GM19035 (cell line): ENCODE measurements around the gene RBM23.
"Not testable (repeated sequence)": the region's sequence is repeated elsewhere in the genome, so short reads cannot be mapped to it uniquely, and the experiment has no call there.

Experiments used
- ATAC-seq: cut with Tn5 transposase; IDR thresholded peaks from one replicate; pipeline ENCODE4 v1.9.1; 2021; ENCODE audit not compliant: unreplicated experiment

RBM23 gene

GRCh38 chr14:22870811-22871223, 48.1 kb downstream of the RBM23 start:
- ATAC-seq = peak; percentile 31

GRCh38 chr14:22866874-22867273, 52.1 kb downstream of the RBM23 start:
- no peak for ATAC-seq

GRCh38 chr14:22865424-22866405, 53.2 kb downstream of the RBM23 start:
- no peak for ATAC-seq

GRCh38 chr14:22864979-22865378, 54.0 kb downstream of the RBM23 start:
- no peak for ATAC-seq

- ATAC-seq = no peak
These were observed 57.3 kb downstream of the RBM23 start for GRCh38 chr14:22861651-22862050.

GRCh38 chr14:22860377-22860776, 58.6 kb downstream of the RBM23 start:
- ATAC-seq = not testable (repeated sequence)

DNA sequence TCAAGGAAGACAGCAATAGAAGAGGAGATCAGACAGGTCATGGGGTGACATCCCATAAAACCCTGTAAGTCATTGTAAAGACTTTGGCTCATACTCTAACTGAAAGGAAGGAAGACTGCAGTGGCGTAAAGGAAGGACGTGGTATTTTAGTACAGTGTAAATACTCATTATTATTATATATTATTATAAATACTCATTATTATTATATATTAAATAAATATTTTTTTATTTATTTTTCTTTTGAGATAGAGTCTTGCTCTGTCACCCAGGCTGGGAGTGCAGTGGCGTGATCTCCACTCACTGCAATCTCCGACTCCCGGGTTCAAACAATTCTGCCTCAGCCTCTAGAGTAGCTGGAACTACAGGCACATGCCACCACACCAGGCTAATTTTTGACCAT, 62.5 kb downstream of the RBM23 start:
- ATAC-seq = no peak

DNA sequence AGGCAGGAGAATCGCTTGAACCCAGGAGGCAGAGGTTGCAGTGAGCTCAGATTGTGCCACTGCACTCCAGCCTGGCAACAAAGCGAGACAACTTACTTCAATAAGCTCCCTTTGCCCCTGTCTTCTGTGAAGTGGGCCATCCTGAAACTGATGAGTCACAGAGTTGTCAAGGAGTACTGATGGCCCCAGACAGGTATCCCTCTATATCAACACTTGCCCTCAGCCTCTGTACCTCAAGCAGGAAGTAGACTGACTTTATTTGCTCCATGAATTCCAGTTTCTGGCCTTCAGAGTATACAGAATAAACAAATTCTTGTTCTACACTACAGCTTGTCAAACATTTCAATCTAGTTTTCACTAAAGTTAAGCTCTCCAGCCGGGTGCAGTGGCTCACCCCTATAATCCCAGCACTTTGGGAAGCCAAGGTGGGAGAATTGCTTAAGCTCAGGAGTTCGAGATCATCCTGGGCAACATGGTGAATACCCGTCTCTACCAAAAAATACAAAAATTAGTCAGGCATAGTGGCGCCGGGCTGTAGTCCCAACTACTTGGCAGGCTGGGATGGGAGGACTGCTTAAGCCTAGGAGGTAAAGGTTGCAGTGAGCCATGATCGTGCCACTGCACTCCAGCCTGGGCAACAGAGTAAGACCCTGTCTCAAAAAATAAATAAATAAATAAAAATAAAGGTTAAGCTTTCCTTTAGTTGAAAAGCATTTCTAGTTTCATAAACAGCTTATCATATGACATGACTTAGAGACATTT, 63.8 kb downstream of the RBM23 start:
- no peak for ATAC-seq

DNA sequence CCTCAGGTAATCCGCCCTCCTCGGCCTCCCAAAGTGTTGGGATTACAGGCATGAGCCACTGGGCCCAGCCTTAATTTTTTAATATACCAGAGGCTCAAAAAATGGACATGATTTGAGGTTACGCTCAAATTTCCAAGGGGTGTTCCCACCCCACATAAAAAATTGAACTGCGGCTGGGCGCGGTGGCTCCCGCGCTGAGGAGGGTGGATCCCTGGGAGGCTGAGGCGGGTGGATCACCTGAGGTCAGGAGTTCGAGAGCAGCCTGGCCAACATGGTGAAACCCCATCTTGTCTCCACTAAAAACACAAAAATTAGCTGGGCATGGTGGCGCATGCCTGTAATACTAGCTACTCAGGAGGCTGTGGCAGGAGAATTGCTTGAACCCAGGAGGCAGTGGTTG, 64.7 kb downstream of the RBM23 start:
- not testable (repeated sequence) for ATAC-seq

- ATAC-seq = peak; percentile 80
These were observed 65.8 kb downstream of the RBM23 start for GRCh38 chr14:22852940-22853767.

- ATAC-seq = no peak
These were observed 66.4 kb downstream of the RBM23 start for GRCh38 chr14:22852599-22852939.

- not testable (repeated sequence) for ATAC-seq
These were observed 66.8 kb downstream of the RBM23 start for GRCh38 chr14:22852178-22852577.

GRCh38 chr14:22850944-22851764, 67.8 kb downstream of the RBM23 start:
- no peak for ATAC-seq

- no peak for ATAC-seq
These were observed 69.6 kb downstream of the RBM23 start for GRCh38 chr14:22849212-22849819.

- no peak for ATAC-seq
These were observed 70.4 kb downstream of the RBM23 start for GRCh38 chr14:22848351-22849164.

DNA sequence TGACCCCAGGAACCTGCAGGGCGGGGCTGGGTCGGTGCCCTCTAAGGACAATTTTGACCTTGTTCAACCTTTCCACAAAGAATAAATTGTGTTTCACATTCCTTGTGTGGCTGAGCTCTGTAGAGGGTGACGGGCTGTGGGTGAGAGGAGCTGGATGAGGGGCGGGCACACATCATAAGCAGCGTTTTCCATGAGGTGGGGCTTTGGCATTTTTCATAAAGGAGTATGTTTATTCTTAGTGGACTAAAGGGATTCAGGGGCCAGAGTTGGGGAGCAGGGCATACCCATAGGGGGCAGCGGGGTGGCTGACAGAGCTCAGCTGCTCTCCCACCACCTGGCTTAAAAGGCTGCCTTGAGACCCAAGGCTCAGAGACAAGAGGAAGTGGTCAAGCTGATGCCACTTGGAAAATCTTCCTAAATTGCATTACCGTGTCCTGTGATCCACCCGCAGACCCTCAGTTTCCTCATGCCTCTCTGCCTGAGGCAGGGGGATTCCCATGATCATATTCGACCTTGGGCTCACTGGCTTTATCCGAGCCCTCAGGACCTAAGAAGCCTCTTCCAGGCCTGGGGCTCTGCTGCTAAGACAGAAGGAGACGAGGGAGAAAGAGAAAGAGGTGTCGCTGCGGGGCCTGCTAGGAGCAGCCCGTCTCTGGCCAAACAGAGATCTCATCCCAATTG, 71.1 kb downstream of the RBM23 start:
- no peak for ATAC-seq

DNA sequence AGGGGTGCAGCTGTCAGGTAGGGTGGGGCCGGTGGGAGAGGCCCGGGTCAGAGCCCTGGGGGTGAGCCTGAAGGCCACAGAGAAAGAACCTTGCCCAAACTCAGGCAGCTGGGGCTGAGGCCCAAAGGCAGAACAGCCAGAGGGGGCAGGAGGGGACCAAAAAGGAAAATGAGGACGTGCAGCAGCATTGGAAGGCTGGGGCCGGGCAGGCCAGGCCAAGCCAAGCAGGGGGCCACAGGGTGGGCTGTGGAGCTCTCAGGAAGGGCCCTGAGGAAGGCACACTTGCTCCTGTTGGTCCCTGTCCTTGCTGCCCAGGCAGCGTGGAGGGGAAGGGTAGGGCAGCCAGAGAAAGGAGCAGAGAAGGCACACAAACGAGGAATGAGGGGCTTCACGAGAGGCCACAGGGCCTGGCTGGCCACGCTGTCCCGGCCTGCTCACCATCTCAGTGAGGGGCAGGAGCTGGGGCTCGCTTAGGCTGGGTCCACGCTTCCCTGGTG, 72.1 kb downstream of the RBM23 start:
- ATAC-seq = no peak
